Measurements from ENCODE around the gene GSN.

DNA sequence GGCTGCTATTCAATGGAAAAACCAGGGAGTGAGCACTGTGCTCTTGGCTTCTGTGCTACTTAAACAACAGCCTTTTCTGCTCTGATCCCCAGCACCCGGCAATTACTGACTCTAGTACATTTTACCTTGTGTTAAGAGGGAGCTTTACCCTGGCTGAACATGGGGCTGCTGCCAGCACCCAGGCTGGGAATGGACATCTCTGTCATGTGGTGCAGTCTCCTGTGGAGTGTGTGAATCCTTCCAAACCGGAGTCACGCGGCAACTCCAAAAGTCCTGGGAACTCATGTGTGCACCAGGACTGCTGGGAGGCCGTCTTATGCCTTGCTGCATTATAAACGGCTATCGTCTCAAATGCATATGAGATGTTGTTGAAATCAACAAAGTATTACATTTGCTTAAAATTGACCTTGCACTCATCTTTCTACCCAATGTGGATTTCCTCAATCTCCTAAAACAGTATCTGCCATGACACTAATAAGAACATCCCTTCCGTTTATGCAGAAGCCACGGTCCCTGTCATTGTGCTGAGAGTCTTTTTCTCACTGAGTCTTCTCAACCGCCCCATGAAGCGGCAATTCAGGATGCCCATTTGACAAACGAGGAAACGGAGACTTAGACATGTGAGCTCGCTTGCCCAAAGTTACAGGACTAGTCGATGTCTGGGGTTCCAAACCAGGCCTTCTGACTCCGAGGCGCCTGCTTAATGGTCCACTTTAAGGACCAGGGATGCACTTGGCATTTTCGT is 884 bp upstream of the GSN start:
- TF ChIP-seq, protein P1, sequence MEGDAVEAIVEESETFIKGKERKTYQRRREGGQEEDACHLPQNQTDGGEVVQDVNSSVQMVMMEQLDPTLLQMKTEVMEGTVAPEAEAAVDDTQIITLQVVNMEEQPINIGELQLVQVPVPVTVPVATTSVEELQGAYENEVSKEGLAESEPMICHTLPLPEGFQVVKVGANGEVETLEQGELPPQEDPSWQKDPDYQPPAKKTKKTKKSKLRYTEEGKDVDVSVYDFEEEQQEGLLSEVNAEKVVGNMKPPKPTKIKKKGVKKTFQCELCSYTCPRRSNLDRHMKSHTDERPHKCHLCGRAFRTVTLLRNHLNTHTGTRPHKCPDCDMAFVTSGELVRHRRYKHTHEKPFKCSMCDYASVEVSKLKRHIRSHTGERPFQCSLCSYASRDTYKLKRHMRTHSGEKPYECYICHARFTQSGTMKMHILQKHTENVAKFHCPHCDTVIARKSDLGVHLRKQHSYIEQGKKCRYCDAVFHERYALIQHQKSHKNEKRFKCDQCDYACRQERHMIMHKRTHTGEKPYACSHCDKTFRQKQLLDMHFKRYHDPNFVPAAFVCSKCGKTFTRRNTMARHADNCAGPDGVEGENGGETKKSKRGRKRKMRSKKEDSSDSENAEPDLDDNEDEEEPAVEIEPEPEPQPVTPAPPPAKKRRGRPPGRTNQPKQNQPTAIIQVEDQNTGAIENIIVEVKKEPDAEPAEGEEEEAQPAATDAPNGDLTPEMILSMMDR (IDR thresholded peaks at IDR 0.05) = no peak
- no peak for TF ChIP-seq POLR2A (IDR thresholded peaks at IDR 0.05)

Data from esophagus squamous epithelium (tissue), 4 donors.